GM12801 (cell line): Measurements from ENCODE around the gene NFATC2.

Experiments
- CTCF ChIP-seq: IDR thresholded peaks from one replicate; pipeline ENCODE4 v1.5.1; 2011; ENCODE audit warnings: control low read depth; ENCODE audit not compliant: insufficient read length; ENCODE audit errors: extremely low read depth

The NFATC2 gene

GRCh38 chr20:51372966-51373365 is 169.6 kb downstream of the NFATC2 start:
- TF ChIP-seq CTCF = no peak

- no peak for TF ChIP-seq CTCF
These were observed 170.2 kb downstream of the NFATC2 start for GRCh38 chr20:51372176-51372803.

GRCh38 chr20:51371720-51372119 is 170.8 kb downstream of the NFATC2 start:
- TF ChIP-seq CTCF = no peak

GRCh38 chr20:51369503-51369902 is 173.0 kb downstream of the NFATC2 start:
- no peak for TF ChIP-seq CTCF

GRCh38 chr20:51368461-51369211 is 173.9 kb downstream of the NFATC2 start:
- no peak for TF ChIP-seq CTCF

- TF ChIP-seq CTCF = no peak
These were observed 176.2 kb downstream of the NFATC2 start for GRCh38 chr20:51366155-51366886.

GRCh38 chr20:51365670-51366069 is 176.8 kb downstream of the NFATC2 start:
- TF ChIP-seq CTCF = no peak
